Germinal center (tissue), 1 donor: ENCODE measurements around the gene SYNPO.

Source experiments
- DNase-seq: peaks from one replicate; pipeline ENCODE4 v3.0.0; 2012; ENCODE audit warnings: mixed read lengths, low spot score

SYNPO gene

DNA sequence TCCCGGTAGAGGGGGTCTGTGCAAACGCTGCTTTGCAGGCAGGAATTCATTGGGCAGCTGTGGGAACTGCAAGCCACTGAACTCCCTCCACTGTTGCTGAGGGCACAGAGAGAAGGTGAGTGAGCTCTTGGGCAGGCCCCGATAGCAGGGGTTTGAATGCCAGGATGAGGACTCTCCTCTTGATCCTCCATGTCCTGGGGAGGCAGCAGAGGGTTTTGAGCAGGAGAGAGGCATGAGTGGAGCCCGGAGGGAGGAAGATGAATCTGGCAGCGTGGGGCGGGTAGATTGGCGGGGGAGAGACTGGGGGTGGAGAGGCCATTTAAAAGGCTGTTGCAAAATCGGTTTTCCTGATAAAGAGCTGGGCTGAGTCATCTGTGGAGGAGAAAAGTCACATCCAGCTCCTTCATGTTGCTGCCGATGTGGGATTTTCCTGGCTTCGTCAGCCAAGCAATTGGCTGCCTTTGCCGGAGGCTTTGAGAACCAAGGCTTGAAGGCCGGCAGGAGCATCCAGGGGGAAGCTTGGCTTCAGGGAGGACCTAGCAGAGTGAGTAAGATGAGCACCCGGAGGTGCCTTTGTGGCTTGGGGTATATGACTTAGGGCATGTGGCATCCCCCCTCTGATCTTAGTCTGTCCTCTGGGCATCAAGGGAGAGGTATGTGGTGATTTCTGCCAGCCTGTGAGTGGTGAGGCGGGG, at the start of gene SYNPO:
Gene SYNPO, plus strand, starts transcription at position 350 of the 695 bp plus-strand sequence. CDS start 7,616 bp downstream, outside the sequence.
- no peak for DNase-seq

GRCh38 chr5:150590979-150591695, 49.3 kb upstream of the SYNPO start:
- no peak for DNase-seq

GRCh38 chr5:150593593-150593992, 46.9 kb upstream of the SYNPO start:
- DNase-seq: no peak

DNA sequence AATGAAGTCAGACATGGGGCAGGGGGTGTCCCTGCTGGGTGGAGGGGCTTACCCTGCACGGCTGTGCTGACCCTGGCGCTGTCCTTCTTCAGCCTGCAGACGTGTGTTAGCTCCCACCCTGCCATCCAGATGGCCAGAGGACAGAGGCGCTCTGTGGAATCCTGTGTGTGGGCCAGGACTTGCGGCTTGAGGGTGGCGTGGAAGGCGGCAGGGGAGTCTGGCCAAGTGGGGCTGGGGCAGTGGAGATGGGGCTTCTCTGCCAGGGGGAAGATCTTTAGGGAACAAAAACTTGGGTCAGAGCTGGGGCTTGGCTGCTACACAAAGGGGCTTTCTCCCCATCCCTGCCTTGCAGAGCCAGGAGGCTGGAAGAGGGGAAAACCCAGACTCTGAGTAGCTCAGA, 46.5 kb upstream of the SYNPO start:
- no peak for DNase-seq

DNA sequence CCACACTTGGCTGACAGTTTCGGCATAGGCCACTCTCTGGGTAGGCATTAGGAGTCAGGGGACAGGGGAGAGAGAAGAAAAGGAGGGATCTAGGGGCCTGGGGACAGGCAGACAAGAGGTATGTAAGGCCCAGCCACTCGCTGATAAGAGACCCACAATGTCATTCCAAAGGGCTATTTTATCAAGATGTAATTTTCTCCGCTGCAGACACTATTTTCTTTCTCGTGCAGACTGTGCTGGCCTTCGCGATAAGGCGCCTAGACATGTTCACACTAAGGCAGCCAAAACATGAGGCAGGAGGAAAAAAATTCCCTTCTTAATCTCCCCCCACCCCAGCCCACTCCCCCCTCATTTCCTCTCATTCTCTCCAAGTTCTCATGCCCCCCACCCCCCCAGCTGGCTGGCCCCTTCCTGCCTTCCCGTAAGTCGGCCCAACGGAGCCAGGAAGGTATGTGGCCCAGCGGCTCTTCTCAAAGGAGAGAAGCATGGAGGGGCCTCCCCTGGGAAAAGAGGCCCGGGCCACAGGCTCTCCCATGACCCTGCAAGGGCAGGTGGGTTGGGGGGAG, 44.9 kb upstream of the SYNPO start:
- no peak for DNase-seq

- no peak for DNase-seq
These were observed 44.1 kb upstream of the SYNPO start for GRCh38 chr5:150596313-150596712.

DNA sequence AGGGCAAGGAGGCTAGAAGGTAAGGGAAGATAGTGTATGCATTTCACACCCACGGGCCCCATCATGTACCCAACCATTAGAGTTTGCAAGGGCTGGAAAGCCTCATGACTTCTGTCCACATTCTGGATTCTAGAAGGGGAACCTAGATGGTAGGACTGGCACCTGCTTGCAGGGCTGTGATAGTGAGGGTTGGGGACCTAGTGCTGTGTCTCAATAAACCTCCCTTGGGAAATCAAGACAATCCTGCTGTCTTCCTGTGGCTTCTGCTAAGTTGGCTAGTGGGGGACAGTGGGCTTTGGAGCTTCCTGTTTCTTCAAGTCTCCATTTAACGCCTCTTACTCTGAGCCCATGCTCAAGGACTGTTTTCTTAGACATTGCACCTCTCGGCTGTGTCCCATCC, 43.6 kb upstream of the SYNPO start:
- DNase-seq: no peak

DNA sequence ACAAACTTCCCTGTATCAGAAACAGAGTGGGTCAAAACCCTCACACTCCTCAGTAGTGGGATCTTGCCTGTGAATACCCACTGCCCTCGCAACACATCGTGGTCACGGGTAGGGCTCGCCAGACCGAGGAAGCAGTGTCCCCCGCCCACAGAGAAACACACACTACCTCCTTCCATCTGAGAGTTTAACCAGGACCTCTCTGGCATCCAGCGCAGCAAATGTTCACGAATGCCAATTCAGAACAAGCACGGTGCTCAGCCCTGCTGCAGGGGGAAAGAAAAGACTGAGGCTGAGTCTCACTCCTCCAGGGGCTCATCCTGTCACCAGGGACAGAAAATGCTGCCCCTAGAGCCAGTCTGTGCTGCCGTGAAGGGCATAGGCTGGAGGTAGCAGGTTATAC, 42.5 kb upstream of the SYNPO start:
- DNase-seq: no peak

DNA sequence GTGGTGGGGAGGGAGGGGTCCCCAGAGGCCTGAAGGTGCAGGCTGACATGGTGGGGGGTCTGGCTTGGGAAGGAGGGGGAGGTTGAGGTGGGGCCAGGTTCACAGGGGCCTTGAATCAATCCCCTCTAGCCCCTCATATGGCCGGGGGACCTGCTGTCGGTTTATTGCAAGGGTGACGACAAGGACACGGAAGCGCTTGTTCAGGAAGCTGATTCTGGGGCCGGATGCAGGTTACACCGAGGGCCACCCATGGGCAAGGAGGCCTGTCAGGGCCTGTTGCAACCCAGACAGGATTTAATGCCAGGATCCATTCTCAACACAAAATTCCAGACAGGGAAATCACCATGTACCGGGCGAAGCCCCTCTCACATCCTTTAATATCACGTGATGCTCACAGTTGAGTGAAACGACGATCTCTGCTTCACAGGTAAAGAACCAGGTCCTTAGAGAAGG, 41.6 kb upstream of the SYNPO start:
- DNase-seq: no peak

- DNase-seq: no peak
These were observed 41.2 kb upstream of the SYNPO start for GRCh38 chr5:150599281-150599680.

GRCh38 chr5:150599917-150600511, 40.4 kb upstream of the SYNPO start:
- DNase-seq: no peak

DNA sequence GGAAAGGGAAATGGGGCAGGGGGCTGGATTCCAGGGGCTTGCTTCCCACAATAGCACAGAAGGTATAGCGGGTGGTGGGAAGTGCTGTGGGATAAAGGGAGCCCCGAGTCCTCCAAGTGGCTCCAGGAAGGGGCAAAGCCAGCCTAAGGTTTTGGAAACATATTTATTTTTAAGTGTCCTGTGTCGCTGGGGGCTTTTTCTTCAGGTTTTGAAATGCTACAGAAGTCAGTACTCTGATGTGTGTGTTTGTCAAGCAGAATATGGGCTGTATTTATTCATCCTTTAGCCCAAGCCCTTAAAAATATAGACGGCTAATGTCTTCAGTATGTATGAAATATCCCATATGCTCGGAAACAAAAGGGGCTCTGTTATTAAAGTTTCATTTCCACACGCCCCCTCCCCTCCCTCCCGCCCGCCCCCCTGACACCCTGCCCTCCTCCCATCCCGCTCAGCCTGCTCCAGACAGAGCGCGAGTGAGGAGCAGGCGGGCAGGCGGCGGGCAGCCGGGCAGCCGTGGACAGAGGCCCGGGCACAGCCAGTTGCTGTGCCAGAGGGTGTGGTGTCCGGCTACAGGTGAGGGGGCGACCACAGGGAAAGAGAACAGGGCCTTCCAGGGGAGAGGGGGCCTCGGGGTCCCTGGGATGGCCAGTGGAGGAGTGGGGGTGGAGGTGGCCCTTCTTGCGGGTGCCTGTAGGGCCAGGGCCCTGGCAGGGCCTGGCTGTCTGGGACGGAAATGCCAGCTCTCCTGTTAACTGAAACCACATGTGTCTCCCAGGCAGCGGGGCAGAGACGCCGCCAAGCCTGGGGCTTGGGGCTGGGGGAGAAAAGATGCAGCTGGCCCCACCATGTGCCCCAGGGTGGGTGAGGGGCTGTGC, 39.6 kb upstream of the SYNPO start:
- DNase-seq: no peak

- no peak for DNase-seq
These were observed 38.7 kb upstream of the SYNPO start for GRCh38 chr5:150601491-150602345.

GRCh38 chr5:150603052-150603451, 37.4 kb upstream of the SYNPO start:
- DNase-seq: no peak

DNA sequence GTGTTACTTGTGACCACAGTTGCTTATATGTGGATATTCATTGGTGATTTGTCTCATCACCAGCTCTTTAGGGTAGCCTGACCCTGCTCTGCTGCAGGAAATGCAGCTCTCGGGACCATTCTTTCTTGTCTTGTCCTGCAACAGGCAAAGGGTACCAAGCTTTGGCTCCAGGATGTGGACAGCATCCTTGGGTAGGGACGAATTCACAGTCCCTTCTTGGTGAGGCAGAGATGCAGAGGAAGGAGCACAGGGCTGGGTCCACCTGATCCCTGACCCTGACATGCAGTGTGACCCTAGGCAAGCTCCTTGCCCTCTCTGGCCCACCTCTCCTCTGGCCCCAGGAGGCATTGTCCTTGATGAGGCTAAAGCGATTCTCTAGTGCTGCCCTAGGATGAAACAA, 37.0 kb upstream of the SYNPO start:
- DNase-seq: no peak

GRCh38 chr5:150604010-150604409, 36.5 kb upstream of the SYNPO start:
- DNase-seq: no peak

DNA sequence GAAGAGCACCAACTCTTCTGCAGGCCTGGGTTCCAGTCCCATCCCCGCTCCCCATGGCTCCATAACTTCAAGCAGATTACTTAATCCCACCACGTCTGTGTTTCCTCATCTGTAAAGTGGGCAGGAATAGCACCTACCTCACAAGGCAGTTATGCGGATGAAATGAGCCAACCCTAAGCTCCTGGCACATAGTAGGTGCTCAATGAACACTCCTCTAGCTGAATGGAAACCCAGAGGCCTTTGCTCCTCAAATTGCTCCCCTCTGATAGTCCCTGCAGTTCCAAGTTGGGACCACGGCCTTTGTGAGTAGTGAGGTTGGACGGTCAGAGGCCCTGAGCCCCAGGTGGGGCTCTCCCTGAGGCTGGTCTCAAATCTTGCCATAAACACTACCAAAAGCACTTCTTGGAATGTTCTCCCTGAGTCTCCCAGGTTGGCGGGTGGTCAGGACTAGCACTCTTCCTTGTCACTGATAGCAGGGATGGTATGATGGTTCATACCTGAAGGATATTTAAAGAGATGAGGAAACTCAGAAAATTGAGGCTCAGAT, 35.5 kb upstream of the SYNPO start:
- DNase-seq: no peak

- DNase-seq: no peak
These were observed 34.9 kb upstream of the SYNPO start for GRCh38 chr5:150605546-150605945.

DNA sequence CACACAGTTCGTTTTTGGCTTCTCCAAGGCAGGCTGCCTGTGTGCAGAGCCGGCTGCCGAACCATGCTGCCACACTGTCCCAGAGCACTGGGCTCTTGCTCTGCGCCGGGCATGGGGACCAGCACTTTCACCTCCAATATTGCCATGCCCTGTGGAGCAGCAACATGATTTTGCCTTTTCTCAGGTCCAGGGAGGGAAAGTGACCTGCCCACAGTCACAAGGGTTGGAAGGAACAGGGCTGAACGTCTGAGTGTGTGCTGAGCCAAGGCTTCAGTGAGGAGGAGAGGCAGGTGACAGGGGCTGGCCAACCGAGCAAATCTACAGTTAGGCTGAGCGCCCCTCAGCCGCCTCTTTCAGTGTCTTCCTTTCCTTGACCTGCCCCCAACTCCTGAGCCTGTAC, 34.0 kb upstream of the SYNPO start:
- DNase-seq: no peak

DNA sequence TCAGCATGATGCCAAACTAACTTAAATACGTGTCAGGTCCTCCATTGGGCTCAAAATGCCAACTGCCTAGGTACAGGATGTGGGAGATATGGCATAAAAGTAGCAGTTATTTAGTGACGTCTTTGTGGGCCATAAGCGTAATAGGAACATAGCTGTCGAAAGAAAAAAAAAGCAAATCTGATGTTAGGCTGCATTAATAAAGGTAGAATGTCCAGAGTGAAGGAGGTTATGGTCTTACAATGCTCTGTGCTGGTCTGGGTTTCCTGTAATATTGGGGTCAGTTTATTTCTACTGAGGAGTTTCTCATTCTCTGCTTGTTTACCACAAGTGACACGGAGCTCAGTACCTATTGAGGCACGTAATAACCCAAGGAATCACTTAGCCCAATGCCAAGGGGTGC, 33.4 kb upstream of the SYNPO start:
- no peak for DNase-seq

- DNase-seq: no peak
These were observed 32.5 kb upstream of the SYNPO start for GRCh38 chr5:150607991-150608390.
